Germinal center (tissue), 1 donor: ENCODE results near the gene BAIAP2.

ENCODE experiments used
- DNase-seq: peaks from one replicate; pipeline ENCODE4 v3.0.0; 2012; ENCODE audit warnings: mixed read lengths, low spot score

The BAIAP2 gene

GRCh38 chr17:81034779-81035520 is at the start of gene BAIAP2:
BAIAP2 (plus strand) TSS chr17:81035151; CDS start chr17:81035255, 104 bp downstream.
- DNase-seq = peak; percentile 100

- DNase-seq = no peak
Observed at GRCh38 chr17:80986046-80986445, 48.9 kb upstream of the BAIAP2 start.

- no peak for DNase-seq
Observed at GRCh38 chr17:80986816-80987475, 48.0 kb upstream of the BAIAP2 start.

- DNase-seq = no peak
Observed at GRCh38 chr17:80987941-80988461, 47.0 kb upstream of the BAIAP2 start.

- DNase-seq = no peak
Observed at GRCh38 chr17:80989586-80989913, 45.4 kb upstream of the BAIAP2 start.

- no peak for DNase-seq
Observed at GRCh38 chr17:80990921-80991644, 43.9 kb upstream of the BAIAP2 start.

GRCh38 chr17:80991645-80992076 is 43.3 kb upstream of the BAIAP2 start, which contains the start of gene CHMP6:
CHMP6 (plus strand) TSS chr17:80991841; CDS start chr17:80991919, 78 bp downstream.
- peak; percentile 84 for DNase-seq

GRCh38 chr17:80992077-80992947 is 42.6 kb upstream of the BAIAP2 start:
- peak; percentile 38 for DNase-seq

- DNase-seq = no peak
Observed at GRCh38 chr17:80992948-80993624, 41.9 kb upstream of the BAIAP2 start.

- DNase-seq = no peak
Observed at GRCh38 chr17:80995131-80995530, 39.8 kb upstream of the BAIAP2 start.

GRCh38 chr17:80996422-80997305 is 38.3 kb upstream of the BAIAP2 start:
- DNase-seq = no peak

- DNase-seq = no peak
Observed at GRCh38 chr17:80997424-80998117, 37.4 kb upstream of the BAIAP2 start.

GRCh38 chr17:80998118-80998747 is 36.7 kb upstream of the BAIAP2 start:
- no peak for DNase-seq

- DNase-seq = no peak
Observed at GRCh38 chr17:80998748-80999535, 36.0 kb upstream of the BAIAP2 start.

- no peak for DNase-seq
Observed at GRCh38 chr17:80999536-81000333, 35.2 kb upstream of the BAIAP2 start.

- DNase-seq = no peak
Observed at GRCh38 chr17:81000334-81000630, 34.7 kb upstream of the BAIAP2 start.

GRCh38 chr17:81000631-81001357 is 34.2 kb upstream of the BAIAP2 start:
- DNase-seq = no peak
